Measurements from ENCODE around the gene BATF.

DNA sequence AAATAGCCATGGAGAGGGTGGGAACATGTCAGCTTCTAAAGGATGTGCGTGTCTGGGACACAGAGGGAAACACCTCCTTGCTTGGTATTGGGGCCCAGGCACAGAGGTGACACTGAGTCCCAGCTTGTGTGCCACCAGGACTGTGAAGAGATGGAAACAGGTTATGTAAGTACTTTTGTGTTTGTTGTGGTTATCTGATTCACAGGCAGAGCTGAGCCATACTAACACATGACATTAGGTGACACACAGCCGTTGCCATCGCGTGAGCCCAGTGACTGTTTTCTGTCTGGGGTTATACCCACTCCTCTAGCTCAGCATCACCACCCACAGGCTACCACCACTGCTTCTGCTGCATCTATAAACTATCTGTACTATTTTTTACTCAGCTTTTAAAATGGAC is 44.1 kb downstream of the BATF start:
- TF ChIP-seq, protein P1, sequence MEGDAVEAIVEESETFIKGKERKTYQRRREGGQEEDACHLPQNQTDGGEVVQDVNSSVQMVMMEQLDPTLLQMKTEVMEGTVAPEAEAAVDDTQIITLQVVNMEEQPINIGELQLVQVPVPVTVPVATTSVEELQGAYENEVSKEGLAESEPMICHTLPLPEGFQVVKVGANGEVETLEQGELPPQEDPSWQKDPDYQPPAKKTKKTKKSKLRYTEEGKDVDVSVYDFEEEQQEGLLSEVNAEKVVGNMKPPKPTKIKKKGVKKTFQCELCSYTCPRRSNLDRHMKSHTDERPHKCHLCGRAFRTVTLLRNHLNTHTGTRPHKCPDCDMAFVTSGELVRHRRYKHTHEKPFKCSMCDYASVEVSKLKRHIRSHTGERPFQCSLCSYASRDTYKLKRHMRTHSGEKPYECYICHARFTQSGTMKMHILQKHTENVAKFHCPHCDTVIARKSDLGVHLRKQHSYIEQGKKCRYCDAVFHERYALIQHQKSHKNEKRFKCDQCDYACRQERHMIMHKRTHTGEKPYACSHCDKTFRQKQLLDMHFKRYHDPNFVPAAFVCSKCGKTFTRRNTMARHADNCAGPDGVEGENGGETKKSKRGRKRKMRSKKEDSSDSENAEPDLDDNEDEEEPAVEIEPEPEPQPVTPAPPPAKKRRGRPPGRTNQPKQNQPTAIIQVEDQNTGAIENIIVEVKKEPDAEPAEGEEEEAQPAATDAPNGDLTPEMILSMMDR (IDR thresholded peaks at IDR 0.05) = no peak
- TF ChIP-seq, protein P2, sequence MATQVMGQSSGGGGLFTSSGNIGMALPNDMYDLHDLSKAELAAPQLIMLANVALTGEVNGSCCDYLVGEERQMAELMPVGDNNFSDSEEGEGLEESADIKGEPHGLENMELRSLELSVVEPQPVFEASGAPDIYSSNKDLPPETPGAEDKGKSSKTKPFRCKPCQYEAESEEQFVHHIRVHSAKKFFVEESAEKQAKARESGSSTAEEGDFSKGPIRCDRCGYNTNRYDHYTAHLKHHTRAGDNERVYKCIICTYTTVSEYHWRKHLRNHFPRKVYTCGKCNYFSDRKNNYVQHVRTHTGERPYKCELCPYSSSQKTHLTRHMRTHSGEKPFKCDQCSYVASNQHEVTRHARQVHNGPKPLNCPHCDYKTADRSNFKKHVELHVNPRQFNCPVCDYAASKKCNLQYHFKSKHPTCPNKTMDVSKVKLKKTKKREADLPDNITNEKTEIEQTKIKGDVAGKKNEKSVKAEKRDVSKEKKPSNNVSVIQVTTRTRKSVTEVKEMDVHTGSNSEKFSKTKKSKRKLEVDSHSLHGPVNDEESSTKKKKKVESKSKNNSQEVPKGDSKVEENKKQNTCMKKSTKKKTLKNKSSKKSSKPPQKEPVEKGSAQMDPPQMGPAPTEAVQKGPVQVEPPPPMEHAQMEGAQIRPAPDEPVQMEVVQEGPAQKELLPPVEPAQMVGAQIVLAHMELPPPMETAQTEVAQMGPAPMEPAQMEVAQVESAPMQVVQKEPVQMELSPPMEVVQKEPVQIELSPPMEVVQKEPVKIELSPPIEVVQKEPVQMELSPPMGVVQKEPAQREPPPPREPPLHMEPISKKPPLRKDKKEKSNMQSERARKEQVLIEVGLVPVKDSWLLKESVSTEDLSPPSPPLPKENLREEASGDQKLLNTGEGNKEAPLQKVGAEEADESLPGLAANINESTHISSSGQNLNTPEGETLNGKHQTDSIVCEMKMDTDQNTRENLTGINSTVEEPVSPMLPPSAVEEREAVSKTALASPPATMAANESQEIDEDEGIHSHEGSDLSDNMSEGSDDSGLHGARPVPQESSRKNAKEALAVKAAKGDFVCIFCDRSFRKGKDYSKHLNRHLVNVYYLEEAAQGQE (IDR thresholded peaks at IDR 0.05; ENCODE audit: insufficient read depth in 1 of 2, low read depth in 2 of 2, low read length in 1 of 2) = no peak
- no peak for TF ChIP-seq POLR2AphosphoS5 (IDR thresholded peaks at IDR 0.05; ENCODE audit: low read depth, low read length)
